GM12801 (cell line): ENCODE data around the gene C4orf54.

Experiments used
- TF ChIP-seq, protein P1 (sequence below): IDR thresholded peaks from one replicate; pipeline ENCODE4 v1.5.1; 2011; ENCODE audit warnings: control low read depth; ENCODE audit not compliant: insufficient read length; ENCODE audit errors: extremely low read depth

The C4orf54 gene

DNA sequence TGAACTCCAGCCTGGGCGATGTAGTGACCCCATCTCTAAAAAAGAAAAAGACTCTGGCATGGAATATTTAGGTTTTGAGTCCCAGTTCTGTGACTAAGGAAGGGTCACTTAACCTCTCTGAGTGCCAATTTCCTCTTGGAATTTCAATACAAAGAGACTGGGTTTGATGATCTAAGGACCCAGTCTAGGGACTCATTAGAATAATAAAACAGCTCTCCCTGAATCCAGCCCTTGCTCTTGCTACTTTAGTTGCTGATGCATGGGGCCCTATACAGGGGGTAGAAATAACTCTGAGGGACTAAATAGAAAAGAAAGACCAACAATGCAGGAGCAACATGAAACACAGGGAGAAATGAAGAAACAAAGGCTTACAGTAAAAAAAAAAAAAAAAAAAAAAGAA is 12.6 kb downstream of the C4orf54 start:
- TF ChIP-seq, protein P1, sequence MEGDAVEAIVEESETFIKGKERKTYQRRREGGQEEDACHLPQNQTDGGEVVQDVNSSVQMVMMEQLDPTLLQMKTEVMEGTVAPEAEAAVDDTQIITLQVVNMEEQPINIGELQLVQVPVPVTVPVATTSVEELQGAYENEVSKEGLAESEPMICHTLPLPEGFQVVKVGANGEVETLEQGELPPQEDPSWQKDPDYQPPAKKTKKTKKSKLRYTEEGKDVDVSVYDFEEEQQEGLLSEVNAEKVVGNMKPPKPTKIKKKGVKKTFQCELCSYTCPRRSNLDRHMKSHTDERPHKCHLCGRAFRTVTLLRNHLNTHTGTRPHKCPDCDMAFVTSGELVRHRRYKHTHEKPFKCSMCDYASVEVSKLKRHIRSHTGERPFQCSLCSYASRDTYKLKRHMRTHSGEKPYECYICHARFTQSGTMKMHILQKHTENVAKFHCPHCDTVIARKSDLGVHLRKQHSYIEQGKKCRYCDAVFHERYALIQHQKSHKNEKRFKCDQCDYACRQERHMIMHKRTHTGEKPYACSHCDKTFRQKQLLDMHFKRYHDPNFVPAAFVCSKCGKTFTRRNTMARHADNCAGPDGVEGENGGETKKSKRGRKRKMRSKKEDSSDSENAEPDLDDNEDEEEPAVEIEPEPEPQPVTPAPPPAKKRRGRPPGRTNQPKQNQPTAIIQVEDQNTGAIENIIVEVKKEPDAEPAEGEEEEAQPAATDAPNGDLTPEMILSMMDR = no peak

DNA sequence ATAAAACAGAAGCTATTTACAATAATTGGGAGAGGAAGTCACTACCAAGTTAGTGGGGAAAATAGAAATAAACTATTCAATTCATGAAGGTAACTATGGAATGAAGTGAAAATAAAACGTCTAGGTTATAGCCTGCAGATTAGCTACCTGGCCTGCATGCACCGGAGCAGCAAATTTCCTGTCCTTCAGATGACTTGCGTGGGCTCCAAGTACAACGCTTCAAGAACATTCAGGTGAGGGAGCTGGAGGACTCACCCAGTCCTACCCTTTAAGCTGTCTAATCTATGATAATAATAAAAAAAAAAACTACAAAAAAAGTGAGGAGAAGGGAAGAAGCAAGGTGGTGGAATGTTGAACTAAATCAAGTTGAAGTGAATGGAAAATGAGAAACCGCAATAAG is 13.2 kb downstream of the C4orf54 start:
- TF ChIP-seq, protein P1 = no peak

DNA sequence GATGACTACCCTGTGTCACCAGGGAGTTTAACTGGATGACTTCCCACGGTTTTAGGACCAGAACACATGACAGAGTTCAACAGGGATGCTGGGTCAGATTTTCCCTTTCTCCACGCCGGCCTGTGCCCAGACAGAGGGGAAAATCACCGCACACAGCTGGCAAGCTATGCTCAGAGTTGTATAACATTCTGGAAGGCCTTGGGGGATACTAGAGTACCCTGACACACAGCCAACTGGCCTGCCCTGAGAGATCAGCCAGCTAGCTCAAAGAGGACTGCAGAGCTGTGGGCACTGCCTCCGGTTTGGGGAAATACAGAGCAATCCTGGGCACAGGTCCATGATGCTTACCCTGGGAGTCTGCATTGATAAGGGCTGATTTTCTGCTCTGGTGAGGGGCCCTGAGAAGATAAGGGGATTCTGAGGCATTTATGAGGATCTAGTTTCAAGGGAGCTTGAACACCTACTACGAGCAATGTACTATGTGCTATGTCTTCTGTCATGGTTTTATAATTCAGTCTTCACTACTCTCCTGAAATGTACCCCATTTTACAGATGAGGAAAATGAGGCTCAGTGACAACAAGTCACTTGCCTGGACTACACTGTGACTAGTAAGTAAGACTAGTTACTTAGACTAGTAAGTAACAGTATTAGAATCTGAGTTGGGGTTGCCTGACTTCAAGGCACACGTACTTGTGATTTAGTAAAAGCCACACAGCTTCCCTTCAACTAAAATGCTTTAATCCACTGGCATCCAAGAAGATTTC is 14.7 kb downstream of the C4orf54 start:
- TF ChIP-seq, protein P1 = no peak

DNA sequence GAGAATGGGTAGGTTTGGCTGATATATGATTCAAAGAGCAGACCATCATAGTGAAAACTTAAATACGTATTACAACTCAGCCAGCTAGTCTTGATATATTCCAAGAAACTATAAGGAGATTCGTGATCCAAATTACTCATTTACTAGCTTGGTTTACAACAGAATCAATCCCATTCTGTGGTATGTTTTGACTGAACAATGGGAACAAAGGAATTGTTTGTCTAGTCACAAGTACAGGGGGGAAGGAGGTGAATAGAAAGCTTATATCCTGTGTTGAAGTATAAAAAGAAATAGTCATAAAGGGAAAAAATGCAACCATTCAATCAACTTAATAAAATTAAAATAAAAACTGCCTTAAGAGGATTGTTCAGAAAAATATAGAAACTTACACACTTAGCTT is 17.0 kb downstream of the C4orf54 start:
- TF ChIP-seq, protein P1 = no peak

DNA sequence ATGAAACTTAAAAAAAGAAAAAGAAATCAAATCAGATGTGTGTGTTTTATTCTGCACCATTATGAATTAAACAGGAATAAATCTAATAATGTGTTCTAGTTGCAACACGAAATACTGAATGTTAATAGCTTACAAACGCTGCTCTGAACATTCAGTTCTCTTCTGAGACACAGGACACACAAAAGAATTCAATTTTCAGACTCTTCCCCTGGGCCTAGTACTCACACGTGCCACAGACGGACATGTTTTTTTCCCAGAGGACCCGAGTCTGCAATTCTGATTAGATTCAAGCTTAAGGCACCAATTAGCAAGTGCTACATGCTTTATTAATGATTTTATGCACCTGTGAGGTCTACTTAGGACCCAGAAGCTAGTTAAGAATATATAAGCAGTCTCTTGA is 20.5 kb downstream of the C4orf54 start:
- TF ChIP-seq, protein P1 = no peak

DNA sequence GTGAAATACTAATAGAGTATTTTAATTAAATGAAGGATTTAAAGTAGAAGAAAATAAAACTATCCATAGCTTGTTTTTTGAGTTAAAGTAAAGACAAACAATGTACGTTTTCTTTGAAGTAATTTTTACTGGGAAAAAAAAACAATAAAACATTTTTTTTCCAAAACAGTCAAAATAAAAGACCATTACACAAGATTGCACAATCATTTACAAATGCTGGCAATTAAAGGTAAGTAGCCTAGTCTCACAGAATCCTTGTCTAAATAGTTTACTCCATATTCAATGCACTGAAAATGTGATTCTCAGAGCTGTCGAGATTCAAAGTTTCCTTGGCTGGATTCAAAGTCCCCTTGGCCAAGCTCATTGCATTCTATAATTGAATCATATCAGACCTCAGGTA is 21.2 kb downstream of the C4orf54 start:
- TF ChIP-seq, protein P1 = no peak

DNA sequence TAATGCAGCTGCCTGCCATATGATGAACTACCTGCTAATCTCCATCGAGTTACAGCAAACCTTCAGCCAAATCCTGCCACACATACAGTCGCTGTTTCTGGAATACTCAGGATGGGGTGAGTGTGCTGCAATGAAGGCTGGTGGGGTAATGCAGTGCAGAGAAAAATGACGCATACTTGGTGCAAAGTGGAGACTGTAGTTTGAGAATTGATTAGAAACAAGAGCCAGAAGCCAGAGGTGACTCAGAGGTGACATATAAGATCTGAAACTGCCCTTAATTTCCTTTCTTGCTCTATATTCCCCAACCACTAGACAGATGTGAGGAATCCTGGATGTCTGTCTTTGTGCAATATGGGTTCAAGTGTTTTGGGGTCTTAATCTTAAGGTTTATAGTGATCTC is 22.0 kb downstream of the C4orf54 start:
- TF ChIP-seq, protein P1 = no peak
